CD4-positive, alpha-beta T cell treated with Interleukin-21 for 1 hour (primary cell): ENCODE measurements around the gene SHC4.

Experiments
- DNase-seq: peaks from one replicate; pipeline ENCODE4 v3.0.0-alpha.2; 2020

The SHC4 gene

DNA sequence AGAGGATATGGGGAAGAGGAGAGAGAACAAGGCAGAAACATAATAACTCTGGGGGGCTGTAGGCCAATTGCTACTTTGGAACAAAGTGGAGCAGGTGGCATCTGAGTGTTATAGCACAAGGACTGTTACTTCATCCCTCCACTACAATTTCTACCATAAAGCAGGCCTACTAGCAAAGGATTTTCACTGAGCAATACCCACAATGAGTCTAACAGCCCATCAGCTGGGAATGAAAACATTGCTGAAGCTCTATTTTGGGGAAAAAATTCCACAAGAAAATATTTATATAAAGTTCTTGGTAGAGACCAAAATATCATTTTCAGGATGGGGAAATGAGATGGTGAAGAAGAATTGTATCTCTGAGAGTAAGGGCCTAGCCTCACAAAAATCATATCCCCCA is 3.6 kb upstream of the SHC4 start:
- no peak for DNase-seq

DNA sequence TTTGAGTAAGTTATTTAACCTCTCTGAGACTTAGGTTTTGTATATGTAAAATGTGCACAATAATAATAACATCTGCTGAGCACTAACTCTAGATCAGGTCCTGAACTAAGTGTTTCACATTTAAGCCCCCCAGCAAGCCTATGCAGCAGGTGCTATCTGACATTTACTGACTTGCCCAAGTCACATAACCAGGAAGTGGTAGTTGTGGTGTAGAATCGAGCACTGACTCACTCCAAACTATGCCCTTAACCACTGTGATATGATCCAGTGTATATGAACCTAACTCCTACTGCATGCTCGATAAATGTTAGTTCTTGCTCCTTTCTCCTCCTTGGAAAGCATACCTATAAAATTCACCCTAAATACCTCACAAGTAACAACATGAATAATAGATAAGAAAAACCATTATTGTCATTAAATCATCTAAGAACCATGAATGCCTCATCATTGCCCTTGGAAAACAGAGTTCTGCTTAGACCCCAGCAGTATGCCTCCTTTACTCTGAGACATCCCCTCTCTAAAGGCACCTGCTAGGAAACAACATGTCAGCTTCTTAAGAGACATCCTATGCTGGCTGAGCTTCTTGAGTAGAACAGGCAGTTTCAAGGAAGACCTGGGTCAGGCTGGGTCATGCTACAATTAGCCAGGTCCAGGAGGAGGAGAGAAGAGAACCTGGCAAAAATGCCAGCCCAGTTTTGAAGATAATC is 3.0 kb upstream of the SHC4 start:
- DNase-seq = peak; percentile 37

DNA sequence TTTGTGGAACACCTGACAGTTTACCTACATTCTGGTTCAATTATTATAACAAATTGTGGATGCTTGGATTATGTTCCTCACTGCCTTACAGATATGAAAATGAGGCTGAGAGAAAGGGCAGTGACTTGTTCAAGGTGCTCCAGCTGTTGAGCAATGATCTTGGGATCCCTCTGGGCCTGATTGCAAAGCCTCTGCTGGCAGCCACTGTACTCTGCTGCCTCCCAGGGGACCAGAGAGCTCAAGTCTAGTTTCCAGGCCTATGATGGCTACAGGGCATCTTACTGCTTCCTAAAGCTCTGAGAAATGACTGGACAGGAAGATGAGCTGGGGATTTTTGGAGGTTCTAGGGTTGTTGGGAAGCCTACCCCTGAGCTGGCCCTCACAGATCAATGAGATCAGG is 2.3 kb upstream of the SHC4 start:
- no peak for DNase-seq

DNA sequence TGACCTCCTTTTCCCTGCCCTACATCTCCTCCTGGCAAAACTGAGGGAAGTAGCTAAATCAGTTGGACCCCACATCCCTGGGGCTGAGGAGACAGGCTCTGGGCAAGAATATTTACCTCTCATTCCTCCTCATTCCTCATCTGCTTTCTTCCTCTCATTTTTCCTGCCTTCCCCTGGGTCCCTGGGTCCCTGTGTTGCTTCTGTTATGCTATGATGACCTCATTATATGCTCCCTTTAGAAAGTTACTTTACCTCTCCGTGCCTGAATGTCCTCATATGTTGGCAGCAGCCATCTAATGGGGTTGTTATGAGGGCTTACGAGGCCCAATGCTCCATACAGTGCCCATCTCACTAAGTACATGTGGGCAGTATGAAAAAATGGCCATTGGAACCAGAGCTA is 1.2 kb upstream of the SHC4 start:
- no peak for DNase-seq

DNA sequence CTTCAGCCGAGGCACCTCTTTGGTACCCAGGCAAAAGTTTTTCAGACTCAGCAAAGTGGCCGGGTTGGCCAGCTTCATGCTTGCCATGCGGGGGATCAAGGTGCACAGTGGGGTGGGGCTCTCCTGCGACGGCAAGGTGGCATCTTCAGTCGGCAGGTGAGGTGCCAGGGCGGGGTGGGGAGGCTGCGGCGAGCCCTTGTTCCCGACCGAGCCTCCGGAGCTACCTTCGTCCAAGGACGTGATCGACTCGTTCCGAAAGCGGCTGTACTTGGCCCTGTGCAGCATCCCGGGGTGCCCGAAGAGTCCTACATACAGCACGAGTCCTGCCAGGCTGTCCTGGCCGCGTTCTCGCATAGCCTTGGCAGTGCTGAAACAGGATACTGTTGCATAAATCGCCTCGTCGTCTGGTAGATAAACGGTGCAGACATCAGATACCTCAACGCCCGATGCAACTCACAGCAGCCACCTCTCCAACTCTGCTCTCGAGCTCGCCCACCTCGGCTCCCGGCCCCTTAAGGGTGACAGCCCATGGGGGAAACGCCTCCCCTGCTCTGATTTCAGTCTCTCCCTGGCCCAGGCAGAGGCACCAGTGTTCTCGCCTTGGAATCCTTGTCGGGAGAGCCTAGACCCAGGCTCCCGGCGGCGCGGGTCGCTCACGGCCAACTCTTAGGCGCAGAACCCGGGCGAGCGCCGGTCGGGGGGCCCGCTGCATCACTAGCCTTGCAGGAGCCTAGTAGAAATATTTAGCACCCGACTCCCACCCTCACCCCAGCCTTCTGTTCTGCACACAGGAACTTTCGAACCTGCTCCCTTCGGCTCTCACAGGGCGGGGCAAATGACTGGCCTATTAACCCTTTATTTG is 826 bp downstream of the SHC4 start:
- no peak for DNase-seq

DNA sequence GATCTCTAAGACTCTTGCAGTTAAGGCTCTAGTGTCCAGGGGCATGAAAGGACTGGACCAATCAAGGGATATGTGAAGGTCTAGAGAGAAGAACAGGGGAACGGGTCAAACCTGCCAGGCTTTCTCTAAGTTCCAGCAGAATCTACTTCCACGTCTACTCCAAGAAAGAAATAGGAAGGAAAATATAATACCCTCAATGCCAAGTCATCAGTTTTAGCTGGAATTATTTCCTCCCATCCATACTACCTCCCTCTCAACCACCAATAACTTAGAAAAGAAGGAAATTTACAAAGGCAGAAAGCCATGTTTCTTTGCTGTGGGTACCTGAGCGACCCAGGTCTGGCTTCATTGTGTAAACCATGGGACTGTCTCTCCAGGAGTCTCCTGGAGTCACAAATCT is 7.8 kb downstream of the SHC4 start:
- no peak for DNase-seq

DNA sequence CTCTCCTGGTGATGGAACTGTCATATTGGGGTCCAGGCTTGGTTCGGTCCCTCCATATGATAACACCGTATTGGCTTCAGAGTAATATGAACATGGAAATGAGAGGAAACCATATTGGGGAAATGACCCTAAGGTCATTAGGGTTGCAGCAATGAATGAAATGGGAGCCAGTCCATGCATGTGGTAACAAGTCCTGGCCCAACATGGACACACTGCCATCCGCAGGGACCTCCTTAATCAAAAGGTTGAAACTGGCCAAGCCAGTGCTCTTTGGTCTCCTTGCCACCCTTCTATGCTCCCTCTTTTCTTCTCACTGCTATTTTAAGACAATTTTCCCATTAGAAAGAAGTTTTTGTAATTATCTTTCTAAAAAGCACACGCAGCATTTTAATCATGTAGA is 8.3 kb downstream of the SHC4 start:
- DNase-seq = no peak

DNA sequence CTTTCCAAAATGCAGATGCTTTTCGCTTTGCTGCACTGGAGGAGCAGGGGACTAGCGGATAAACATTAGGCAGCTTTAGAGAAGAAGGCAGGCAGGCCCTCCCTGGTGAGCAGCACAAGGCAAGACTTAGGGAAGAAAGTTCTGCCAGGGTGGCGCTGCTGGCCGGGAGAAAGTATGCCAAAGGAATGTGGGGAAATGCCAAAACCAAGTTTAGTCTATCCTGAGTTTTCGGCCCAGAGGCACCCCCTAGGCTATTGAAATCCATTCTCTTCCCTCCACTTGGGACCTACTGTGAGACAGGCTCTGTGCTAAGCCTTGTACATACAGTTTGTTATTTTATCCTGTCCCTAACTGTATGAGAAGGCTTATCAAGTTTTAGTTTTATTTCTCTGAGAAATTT is 9.2 kb downstream of the SHC4 start:
- no peak for DNase-seq

DNA sequence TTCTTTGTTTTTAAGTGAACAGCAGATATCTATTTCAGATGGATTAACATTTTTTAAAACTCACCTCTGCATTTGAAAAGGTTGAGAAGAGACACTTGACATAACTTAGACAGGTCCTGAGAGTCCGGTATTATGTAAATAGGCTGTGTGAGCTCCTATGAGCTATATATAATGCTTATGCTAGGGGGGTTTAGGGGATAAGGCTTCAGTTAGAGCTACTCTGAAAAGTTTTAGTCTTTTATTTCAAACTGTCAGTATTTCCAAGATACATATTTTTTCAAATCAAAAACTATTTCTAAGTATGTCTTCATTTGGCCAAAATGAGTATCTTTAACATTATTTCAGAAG is 16.9 kb downstream of the SHC4 start:
- no peak for DNase-seq

DNA sequence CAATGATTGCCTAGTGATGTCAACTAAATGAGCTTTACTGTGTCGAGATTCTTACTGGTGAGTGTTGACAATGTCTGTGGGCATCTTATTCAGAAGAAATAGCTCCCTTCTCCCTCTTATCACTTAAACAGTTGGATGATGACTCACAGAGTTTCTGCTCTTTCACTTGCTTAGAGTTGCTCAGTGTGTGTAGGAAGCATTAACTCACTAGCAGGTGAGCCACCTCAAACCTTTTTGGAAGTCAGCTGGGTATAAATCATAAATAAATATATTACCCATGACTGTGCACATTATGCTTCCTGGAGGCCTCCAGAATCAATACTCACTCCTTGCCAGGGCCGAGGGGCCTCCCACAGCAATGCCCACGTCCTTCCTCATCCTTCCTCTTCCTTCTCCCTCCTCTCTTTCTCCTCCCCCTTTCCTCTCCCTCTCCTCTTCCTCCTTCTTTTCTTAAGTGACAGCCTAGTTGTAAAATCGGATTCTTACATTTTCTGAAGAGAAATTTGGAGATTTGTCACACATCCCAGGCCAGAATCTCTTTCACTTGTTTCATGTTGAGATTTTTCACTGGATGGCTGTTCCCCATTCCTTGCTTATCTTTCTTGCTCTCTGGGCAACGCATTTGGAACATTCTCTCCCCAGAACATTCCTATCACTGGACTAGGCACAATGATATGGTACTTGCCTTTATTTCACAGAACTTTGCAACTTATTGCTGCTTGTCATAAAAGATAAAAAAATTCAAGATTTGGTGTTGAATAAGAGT is 17.5 kb downstream of the SHC4 start:
- DNase-seq = no peak

DNA sequence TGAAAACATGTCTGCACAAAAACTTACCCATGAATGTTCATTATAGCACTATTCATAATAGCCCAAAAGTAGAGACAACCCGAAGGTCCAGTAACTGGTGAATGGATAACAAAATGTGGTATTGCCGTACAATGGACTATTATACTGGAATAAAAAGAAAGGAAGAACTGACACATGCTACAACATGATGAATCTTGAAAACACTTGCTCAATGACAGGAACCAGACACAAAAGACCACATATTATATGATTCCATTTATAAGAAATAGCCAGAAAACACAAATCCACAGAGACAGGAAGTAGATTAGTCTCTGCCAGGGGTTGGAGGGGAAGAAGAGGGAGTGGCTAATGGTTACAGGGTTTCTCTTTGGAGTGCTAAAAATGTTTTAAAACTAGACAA is 18.3 kb downstream of the SHC4 start:
- no peak for DNase-seq

DNA sequence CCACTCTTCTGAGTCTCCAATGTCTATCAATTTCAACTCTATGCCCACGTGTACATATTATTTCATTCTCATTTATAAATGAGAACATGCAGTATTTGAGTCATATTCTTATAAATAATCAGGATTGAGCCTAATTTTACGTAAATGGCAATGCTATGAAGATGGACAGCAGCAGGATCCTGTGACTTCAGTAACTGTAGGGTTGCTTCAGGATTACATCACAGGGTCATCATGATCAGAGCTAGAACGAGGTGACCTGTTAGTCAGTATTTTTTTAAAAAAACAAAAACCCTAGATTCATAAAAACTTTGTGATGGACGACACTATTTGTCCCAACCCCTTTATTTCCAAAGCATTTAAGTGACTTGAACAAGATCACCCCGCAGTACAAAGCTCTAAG is 21.8 kb downstream of the SHC4 start:
- no peak for DNase-seq

DNA sequence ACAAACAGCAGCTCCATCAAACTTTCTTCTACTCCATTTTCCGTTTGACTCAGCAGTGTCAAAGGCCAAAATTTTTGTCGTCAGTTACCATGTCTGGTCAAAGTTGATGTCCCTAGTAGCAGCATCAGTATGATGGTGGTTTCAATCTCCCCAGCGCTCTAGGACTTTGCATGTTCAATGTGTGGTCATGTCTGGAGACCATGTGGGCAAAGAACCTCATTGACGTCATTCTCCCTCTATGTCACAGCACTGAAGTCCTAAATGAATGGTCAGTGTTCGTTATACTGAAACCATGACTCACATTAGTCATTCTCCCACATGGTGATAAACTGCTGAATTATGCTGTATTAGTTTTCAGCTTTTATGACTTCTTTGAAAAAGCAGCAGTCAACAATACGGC is 23.2 kb downstream of the SHC4 start:
- no peak for DNase-seq

DNA sequence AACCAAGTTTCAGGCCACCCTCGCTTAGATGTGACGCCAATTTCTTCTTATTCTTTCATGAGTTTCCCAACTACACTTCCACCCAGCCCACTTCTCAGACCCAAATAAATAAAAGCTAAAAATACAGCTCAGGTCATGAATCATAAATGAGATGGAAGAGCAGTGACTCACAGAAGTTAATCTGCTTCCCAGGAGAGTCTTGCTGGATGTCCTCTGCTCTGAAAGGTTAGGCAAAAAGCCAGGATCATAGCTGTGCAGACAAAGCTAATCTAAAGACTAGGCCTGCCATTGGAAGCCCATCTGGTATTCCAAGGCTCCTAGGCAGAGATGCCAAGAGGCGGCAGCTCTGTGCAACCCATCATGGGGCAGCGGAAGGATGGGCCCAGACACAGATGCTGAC is 24.1 kb downstream of the SHC4 start:
- DNase-seq = no peak

DNA sequence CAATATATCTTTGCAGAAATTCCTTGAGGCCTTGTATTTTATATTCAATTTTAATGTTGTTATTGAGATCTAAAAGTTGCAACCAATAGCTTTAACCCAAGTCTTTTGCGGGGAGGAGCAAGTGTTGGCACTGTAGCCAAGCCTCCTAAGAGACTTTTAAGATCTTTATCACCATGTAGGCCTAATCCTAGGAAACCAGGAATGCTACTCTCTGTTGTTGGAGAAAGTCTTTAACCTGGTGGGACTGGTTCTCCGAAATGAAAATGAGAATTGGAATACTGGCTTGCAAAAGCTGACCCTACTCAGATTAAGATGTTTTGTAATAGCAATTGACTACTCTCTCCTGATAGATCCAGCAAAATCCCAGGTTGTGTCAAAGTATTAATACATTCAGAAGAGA is 25.8 kb downstream of the SHC4 start:
- DNase-seq = no peak

DNA sequence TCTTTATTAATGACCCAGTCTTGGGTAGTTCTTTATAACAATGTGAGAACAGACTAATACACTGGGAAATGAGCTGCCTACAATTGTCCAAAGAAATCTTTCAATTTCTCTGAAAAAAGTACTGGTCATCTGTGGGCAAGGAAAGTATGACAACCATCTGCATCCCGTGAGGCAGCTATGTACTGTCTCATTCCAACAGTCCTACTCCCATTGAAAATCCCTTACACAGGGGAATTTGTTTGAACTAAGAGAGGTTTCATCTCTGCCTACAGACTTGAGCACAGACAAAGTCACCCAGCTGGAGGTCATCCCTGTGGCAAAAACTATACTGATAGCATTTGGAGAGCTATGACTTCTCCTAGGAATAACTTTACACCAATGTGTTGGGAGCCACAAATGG is 27.1 kb downstream of the SHC4 start:
- no peak for DNase-seq

DNA sequence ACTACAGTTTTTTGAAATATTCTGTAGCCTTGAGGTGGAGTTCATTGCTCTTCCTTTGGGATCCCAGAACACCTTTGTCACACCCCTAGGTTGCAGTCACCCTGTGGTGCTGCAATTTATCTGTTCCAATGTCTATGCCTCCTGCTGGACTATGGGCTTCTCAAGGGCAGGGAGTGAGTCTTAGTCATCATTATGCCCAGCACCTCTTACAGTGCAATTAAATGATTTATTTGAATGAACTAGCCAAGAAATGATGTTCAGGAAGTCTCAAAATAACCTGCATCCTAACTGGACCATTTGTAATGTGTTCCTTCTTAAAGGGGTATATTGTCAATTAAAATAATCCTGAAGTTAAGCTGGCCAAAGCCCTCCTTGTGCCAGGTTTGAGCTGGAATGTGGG is 28.5 kb downstream of the SHC4 start:
- DNase-seq = no peak

DNA sequence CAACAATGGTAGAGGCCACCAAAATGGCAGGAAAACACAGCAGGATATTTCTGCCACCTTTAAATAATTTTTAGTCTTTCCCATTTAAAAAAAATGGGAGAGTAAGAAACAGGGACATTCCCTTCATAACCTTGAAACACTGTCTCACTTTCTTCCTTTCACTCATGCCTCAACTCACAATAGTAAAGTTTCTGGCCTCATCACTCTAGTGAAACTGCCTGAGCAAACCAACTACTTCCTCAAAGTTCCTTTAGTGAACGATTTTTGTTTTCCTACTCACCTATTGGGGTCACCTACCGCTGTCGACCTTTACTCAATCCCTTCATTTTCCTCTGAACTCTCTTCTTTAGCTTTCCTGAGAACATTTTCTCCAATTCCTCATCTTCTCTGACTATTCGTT is 33.0 kb downstream of the SHC4 start:
- no peak for DNase-seq

DNA sequence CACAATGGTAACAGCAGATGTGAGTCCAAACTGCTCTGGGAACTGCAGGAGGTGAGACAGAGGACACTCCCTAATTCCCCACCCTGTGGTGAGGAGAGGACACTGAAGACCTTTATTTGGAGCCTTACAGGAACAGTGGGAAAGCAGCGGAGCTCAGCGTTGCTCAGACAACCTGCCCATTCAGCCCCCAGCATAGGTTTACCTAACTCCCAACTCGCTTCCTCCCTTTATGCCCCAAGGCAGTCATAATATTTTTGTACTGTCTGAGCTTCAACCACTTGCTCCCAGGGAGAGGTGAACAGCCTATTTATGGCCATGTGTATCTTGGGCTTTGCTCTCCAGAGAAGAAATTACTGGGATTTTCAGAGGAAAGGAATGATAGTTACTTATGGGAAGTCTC is 34.1 kb downstream of the SHC4 start:
- no peak for DNase-seq

DNA sequence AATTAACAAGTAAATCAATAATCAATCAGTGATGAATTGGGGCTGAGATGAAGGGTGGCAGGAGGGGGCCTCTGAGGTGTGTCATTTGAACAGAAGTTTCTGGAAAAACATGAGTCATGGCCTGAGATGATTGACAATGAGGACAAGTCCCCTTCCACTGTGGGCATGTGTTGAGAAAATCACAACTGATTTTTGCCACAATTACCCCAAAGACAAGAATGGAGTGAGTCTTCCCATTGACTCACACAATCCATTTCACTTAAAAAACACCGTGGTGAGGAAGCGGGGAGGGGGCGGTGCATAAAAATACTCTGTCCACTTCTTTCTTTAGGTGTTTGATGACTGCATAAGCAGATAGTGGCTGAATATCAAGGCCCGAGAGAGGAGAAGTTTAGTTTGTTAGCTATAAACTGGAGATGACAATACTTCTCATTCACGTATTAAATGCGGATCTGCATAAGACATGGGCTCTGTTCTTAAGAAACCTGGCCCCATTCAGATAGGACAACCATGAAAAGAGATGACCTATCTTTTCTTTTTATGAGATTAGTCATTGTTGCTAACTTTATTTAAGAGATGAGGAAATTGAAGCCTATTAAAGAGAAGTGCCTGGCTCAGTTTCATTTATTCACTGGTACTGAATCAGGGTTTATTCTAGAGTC is 34.7 kb downstream of the SHC4 start:
- no peak for DNase-seq

DNA sequence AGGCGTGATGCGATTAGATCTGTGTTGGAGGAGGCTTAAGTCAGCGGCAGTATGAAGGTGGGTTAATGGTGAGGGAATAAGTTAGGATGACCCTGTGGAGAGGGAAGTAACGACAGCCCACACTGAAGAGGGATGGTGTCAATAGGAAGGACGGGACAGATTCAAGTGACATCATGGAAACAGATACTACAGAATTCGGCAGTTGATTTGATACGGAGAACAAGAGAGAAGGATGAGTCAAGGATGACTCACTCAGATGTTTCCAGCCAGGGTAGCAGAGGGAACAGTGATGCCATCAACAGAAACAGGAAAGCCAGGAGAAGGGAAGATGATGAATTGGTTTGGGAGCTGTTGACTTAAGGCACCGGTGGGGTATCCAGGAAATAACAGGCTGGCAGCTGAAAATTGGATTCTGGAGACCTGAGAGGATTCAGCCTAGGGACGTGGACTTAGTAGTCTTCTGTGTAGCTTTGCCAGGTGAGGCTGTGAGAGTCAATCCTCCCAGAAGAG is 38.0 kb downstream of the SHC4 start:
- no peak for DNase-seq

DNA sequence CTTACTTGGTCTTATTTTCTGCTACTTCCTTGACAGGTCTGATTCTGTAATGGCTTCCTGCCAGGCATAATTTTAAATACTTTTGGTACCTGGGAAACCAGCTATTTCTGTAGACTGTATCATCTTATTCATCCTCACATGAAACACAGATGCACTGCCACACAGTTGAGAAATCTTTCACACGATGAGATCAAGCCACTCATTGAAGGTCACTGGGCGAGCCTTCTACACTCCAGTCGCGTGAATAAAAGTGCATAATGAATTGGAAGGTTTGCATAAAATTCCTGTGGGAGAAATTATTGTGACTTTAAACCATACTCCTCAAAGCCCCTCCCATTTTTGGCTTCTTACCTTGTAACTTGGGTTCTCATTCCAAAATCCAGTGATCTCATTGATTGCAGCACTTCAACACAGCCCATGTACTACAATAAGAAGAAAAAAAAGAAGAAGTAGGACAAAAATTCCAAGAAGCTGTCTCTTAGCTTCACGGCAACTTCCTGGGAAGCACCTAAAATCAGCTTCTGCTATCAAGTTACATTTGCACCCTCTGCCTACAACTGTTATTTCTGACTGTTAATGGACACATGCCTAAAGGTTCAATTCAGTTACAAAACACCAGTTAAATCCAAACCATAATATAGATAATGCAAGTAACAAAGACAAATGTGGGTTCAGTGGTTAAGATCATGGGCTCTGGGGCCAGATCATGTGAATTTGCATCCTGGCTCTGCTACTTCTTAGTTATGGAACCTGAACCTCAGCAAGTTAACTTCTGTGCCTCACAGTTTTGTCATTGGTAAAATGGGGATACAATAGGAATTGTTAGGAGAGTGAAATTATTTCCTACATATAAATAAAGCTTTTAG is 39.0 kb downstream of the SHC4 start:
- DNase-seq = no peak
